Measurements from ENCODE around the gene RSPH9. TPM values are rescaled to one million over a fixed set of nuclear protein-coding genes. Genes with fewer than 3 reads are reported as not detected.
"Not testable (repeated sequence)": the region's sequence is repeated elsewhere in the genome, so short reads cannot be mapped to it uniquely, and the experiment has no call there.

Gene RSPH9
- total and polyA plus RNA-seq, 4 donors: 0.13 to 0.75 (median 0.38) TPM

DNA sequence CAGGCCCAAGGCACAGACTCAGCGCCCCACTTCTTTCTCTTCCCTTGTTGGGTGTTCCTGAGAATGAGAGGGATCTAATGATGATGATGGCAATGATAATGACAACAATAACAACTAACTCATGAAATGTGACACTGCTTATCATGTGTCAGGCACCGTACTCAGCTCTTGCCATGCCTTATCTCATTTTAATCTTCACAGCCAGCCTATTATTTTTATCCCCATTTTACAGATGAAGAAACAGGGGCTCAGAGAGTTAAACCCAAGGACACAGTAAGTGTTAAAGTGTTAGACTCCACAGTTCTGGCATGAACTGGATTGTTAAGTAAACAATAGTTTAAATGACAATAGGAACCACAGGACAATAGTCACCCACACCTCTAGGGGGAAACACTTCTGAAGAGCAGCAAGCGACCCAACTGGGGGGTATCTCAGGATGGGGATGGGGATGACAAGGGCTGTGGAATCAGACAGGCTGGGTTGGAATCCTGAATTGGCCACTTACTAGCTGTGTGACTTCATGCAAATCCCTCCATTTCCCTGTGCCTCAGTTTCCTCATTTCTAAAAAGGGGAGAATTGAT, 12.5 kb downstream of the RSPH9 start:
- Histone ChIP-seq H3K27ac (ENCODE audit: low read depth in 1 of 2, low read length in 2 of 2) (no peak overlapping the region), H3K9me3 (ENCODE audit: control insufficient read depth, low read length) (no peaks in the 10 kb centered on the region), H3K36me3 (ENCODE audit: control insufficient read depth in 1 of 2, insufficient read depth in 2 of 2, low read length in 1 of 2) (no peaks in the 10 kb centered on the region), H3K4me1 (ENCODE audit: control insufficient read depth in 1 of 2, insufficient read depth in 2 of 2, low read length in 2 of 2) (no peaks in the 10 kb centered on the region), H3K27me3 (ENCODE audit: control insufficient read depth in 1 of 2, insufficient read depth in 2 of 2, low read length in 1 of 2) (no peaks in the 10 kb centered on the region), H3K4me3 (ENCODE audit: low read length in 2 of 2) (no peak overlapping the region)
- intact Hi-C loops (cut with DNase I): no loop called here
- 88 to 94% methylated on average over 3 of the region's 3 CpGs for WGBS, 2 donors
- no peak for ATAC-seq (ENCODE audit: low FRiP score)
- DNase-seq: no peak

DNA sequence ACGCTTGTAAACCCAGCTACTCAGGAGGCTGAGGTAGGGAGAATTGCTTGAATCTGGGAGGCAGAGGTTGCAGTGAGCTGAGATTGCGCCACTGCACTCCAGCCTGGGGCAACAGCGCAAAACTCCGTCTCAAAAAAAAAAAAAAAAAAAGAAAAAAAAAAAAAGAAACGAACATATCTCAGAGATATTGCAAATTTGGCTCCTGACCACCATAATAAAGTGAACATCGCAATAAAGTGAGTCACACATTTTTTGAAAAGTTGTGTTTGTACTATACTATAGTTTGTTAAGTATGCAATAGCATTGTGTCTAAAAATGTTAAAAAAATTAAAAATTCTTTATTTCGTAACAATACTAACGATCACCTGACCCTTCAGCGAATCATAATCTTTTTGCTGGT, 13.3 kb downstream of the RSPH9 start:
- 94 to 98% methylated on average over 9 of the region's 9 CpGs for WGBS, 2 donors
- no peaks in the 10 kb centered on the region for H3K36me3 ChIP-seq (ENCODE audit: control insufficient read depth in 1 of 2, insufficient read depth in 2 of 2, low read length in 1 of 2)
- ATAC-seq (ENCODE audit: low FRiP score) (no peak), DNase-seq (no peak)
- H3K4me1 ChIP-seq (ENCODE audit: control insufficient read depth in 1 of 2, insufficient read depth in 2 of 2, low read length in 2 of 2): no peaks in the 10 kb centered on the region
- H3K4me3 ChIP-seq (ENCODE audit: low read length in 2 of 2): no peak overlapping the region
- H3K9me3 ChIP-seq (ENCODE audit: control insufficient read depth, low read length): no peaks in the 10 kb centered on the region
- intact Hi-C loops (cut with DNase I): no loop called here
- no peak overlapping the region for H3K27ac ChIP-seq (ENCODE audit: low read depth in 1 of 2, low read length in 2 of 2)
- no peaks in the 10 kb centered on the region for H3K27me3 ChIP-seq (ENCODE audit: control insufficient read depth in 1 of 2, insufficient read depth in 2 of 2, low read length in 1 of 2)

- H3K4me3 ChIP-seq (ENCODE audit: low read length in 2 of 2); H3K27me3 ChIP-seq (ENCODE audit: control insufficient read depth in 1 of 2, insufficient read depth in 2 of 2, low read length in 1 of 2); DNase-seq; ATAC-seq (ENCODE audit: low FRiP score); H3K36me3 ChIP-seq (ENCODE audit: control insufficient read depth in 1 of 2, insufficient read depth in 2 of 2, low read length in 1 of 2); H3K9me3 ChIP-seq (ENCODE audit: control insufficient read depth, low read length); H3K27ac ChIP-seq (ENCODE audit: low read depth in 1 of 2, low read length in 2 of 2); H3K4me1 ChIP-seq (ENCODE audit: control insufficient read depth in 1 of 2, insufficient read depth in 2 of 2, low read length in 2 of 2); intact Hi-C loops (cut with DNase I): not testable (repeated sequence)
- 92 to 94% methylated on average over 5 of the region's 5 CpGs for WGBS, 2 donors
Measured at GRCh38 chr6:43662948-43663347, 18.1 kb downstream of the RSPH9 start.

DNA sequence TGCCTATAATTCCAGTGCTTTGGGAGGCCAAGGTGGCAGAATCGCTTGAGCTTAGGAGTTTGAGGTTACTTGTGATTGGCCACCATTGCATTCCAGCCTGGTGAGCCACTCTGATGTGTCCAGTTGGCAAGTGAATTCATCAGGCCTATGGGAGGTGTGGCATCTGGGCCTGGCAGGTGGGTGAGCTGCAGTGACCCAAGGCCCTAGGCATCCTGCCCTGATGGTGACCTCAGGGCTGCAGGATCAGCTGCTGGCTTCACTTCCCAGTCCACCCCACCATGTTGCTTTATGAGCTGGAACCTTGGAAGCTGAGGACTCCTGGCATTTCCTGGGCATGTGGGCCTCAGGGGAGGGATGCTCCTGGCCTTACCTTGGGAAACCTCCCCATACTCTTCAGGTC, 20.5 kb downstream of the RSPH9 start:
- WGBS, 2 donors: 87 to 88% methylated on average over 1 of the region's 1 CpG
- H3K4me3 ChIP-seq (ENCODE audit: low read length in 2 of 2): no peak overlapping the region
- H3K36me3 ChIP-seq (ENCODE audit: control insufficient read depth in 1 of 2, insufficient read depth in 2 of 2, low read length in 1 of 2): no peaks in the 10 kb centered on the region
- no peaks in the 10 kb centered on the region for H3K9me3 ChIP-seq (ENCODE audit: control insufficient read depth, low read length)
- no peaks in the 10 kb centered on the region for H3K4me1 ChIP-seq (ENCODE audit: control insufficient read depth in 1 of 2, insufficient read depth in 2 of 2, low read length in 2 of 2)
- ATAC-seq (ENCODE audit: low FRiP score) (no peak), DNase-seq (peak in 1 of 2 donors; percentile 48)
- H3K27ac ChIP-seq (ENCODE audit: low read depth in 1 of 2, low read length in 2 of 2): no peak overlapping the region
- intact Hi-C loops (cut with DNase I): loop anchor here (5.0 kb wide), 2 partner anchors 57 to 92 kb away; no protein-coding TSS in a partner anchor
- H3K27me3 ChIP-seq (ENCODE audit: control insufficient read depth in 1 of 2, insufficient read depth in 2 of 2, low read length in 1 of 2): no peaks in the 10 kb centered on the region

DNA sequence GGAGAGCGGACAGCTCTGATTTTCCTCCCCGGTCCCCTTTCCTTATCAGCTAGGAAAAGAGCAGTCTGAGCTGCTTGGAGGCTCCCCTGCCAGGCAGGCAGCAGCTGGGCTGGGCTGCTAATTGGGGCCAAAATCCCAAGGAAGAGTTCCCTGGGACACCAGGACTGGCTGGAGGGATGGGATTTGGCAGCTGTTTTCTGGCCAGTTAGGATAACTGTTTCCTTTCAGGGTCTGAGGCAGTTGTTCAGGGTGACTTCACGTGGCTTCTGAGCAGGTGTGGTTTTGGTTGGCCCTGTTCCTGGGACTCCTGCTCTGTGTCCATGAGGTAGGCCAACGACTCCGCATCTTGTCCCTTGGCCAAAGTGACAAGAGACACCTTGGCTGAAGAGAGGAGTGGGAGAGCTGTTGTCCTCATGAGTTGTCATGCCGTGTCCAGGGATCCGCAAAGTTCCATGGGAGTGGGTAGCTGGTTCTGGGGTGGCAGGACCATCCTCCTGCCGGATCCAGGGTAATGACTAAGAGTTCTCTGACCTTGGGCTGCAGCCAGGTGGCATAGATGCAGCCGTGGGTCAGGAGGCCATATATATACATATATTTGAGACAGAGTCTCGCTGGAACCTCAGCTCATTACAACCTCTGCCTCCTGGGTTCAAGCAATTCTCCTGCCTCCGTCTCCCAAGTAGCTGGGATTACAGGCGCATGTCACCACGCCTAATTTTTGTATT, 21.5 kb downstream of the RSPH9 start:
- ATAC-seq (ENCODE audit: low FRiP score): no peak
- intact Hi-C loops (cut with DNase I): loop anchor here (2.0 to 5.0 kb wide), 3 partner anchors 56 to 412 kb away; no protein-coding TSS in a partner anchor
- Histone ChIP-seq H3K4me3 (ENCODE audit: low read length in 2 of 2) (no peak overlapping the region), H3K9me3 (ENCODE audit: control insufficient read depth, low read length) (no peaks in the 10 kb centered on the region), H3K4me1 (ENCODE audit: control insufficient read depth in 1 of 2, insufficient read depth in 2 of 2, low read length in 2 of 2) (no peaks in the 10 kb centered on the region), H3K36me3 (ENCODE audit: control insufficient read depth in 1 of 2, insufficient read depth in 2 of 2, low read length in 1 of 2) (peaks cover 0 to 2% of the 10 kb centered on the region in 2 donors), H3K27ac (ENCODE audit: low read depth in 1 of 2, low read length in 2 of 2) (no peak overlapping the region), H3K27me3 (ENCODE audit: control insufficient read depth in 1 of 2, insufficient read depth in 2 of 2, low read length in 1 of 2) (no peaks in the 10 kb centered on the region)
- WGBS, 2 donors: 58 to 63% methylated on average over 13 of the region's 13 CpGs
- peak in 1 of 2 donors; percentile 46 for DNase-seq

GRCh38 chr6:43667245-43668150, 22.7 kb downstream of the RSPH9 start:
- Histone ChIP-seq H3K9me3 (ENCODE audit: control insufficient read depth, low read length) (no peaks in the 10 kb centered on the region), H3K4me1 (ENCODE audit: control insufficient read depth in 1 of 2, insufficient read depth in 2 of 2, low read length in 2 of 2) (no peaks in the 10 kb centered on the region), H3K27me3 (ENCODE audit: control insufficient read depth in 1 of 2, insufficient read depth in 2 of 2, low read length in 1 of 2) (no peaks in the 10 kb centered on the region), H3K4me3 (ENCODE audit: low read length in 2 of 2) (no peak overlapping the region), H3K27ac (ENCODE audit: low read depth in 1 of 2, low read length in 2 of 2) (no peak overlapping the region), H3K36me3 (ENCODE audit: control insufficient read depth in 1 of 2, insufficient read depth in 2 of 2, low read length in 1 of 2) (peaks cover 0 to 2% of the 10 kb centered on the region in 2 donors)
- ATAC-seq (ENCODE audit: low FRiP score) (peak; percentile 78), DNase-seq (peak; percentile 85 to 94)
- 11 to 12% methylated on average over 16 of the region's 16 CpGs for WGBS, 2 donors
- intact Hi-C loops (cut with DNase I): loop anchor here (1.0 to 5.0 kb wide), 5 partner anchors 55 to 411 kb away; no protein-coding TSS in a partner anchor

GRCh38 chr6:43668151-43669028, 23.6 kb downstream of the RSPH9 start:
- peak; percentile 70 to 80 for DNase-seq
- H3K4me3 ChIP-seq (ENCODE audit: low read length in 2 of 2): no peak overlapping the region
- peak; percentile 45 for ATAC-seq (ENCODE audit: low FRiP score)

More at GRCh38 chr6:43668151-43669028, 23.6 kb downstream of the RSPH9 start:
- intact Hi-C loops (cut with DNase I): loop anchor here (1.0 to 5.0 kb wide), 4 partner anchors 54 to 410 kb away; no protein-coding TSS in a partner anchor
- Histone ChIP-seq H3K27ac (ENCODE audit: low read depth in 1 of 2, low read length in 2 of 2) (peak overlapping the region in 1 of 2 donors; percentile 23), H3K27me3 (ENCODE audit: control insufficient read depth in 1 of 2, insufficient read depth in 2 of 2, low read length in 1 of 2) (no peaks in the 10 kb centered on the region), H3K9me3 (ENCODE audit: control insufficient read depth, low read length) (no peaks in the 10 kb centered on the region), H3K4me1 (ENCODE audit: control insufficient read depth in 1 of 2, insufficient read depth in 2 of 2, low read length in 2 of 2) (no peaks in the 10 kb centered on the region), H3K36me3 (ENCODE audit: control insufficient read depth in 1 of 2, insufficient read depth in 2 of 2, low read length in 1 of 2) (peaks cover 0 to 2% of the 10 kb centered on the region in 2 donors)
- WGBS, 2 donors: 10 to 11% methylated on average over 17 of the region's 17 CpGs
